IPS-20b (cell line): ENCODE results near the gene PDS5B.

Experiments used
- H3K27ac ChIP-seq: one replicate; pipeline ENCODE4 v1.5.1; 2013; ENCODE audit warnings: low read length
- H3K27me3 ChIP-seq: 2 replicates; pipeline ENCODE4 v1.6.1; 2013; ENCODE audit warnings: mild to moderate bottlenecking, low read length, inconsistent platforms; ENCODE audit not compliant: insufficient read depth
- H3K36me3 ChIP-seq: 2 replicates; pipeline ENCODE4 v1.6.1; 2013; ENCODE audit warnings: low read depth, mild to moderate bottlenecking, inconsistent platforms, low read length, moderate library complexity; ENCODE audit not compliant: insufficient read depth
- H3K4me1 ChIP-seq: 2 replicates; pipeline ENCODE4 v1.6.1; 2013; ENCODE audit warnings: mild to moderate bottlenecking, control low read depth, inconsistent platforms, low read length, moderate library complexity; ENCODE audit not compliant: insufficient read depth
- H3K4me3 ChIP-seq: 2 replicates; pipeline ENCODE4 v1.5.1; 2013; ENCODE audit warnings: mild to moderate bottlenecking, low read length, inconsistent platforms
- H3K9ac ChIP-seq: 2 replicates; pipeline ENCODE4 v1.6.1; 2013; ENCODE audit warnings: low read depth, mild to moderate bottlenecking, inconsistent platforms, low read length, moderate library complexity
- H3K9me3 ChIP-seq: 2 replicates; pipeline ENCODE4 v1.6.1; 2013; ENCODE audit warnings: mild to moderate bottlenecking, low read depth, low read length, inconsistent platforms; ENCODE audit not compliant: insufficient read depth

The PDS5B gene

DNA sequence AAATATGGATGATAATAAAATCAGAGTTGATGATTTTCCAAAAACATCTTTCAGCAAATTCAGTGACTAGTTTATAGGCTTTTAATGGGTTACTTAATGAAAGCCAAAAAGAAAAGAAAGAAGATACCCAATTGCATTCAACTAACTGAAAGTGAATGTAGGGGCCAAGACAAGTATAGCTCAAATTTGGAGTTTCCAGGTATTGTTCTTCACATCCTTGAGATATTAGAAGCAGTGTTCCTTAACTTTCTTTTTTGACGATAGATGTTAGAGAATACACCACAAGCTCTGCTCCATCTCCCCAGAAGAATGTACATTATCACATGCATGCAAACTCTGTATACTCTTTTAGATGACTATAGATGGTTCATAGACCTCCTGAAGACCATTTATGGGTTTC lies 43.6 kb downstream of the PDS5B start:
- H3K9ac ChIP-seq, result no peak overlapping the region
- no peaks in the 10 kb centered on the region for H3K9me3 ChIP-seq
- H3K4me1 ChIP-seq, result peaks cover 7% of the 10 kb centered on the region
- H3K27me3 ChIP-seq, result no peaks in the 10 kb centered on the region
- H3K27ac ChIP-seq, result no peak overlapping the region
- H3K4me3 ChIP-seq, result no peak overlapping the region
- H3K36me3 ChIP-seq, result no peaks in the 10 kb centered on the region

GRCh38 chr13:32632343-32632909 lies 46.2 kb downstream of the PDS5B start:
- Histone ChIP-seq H3K4me3 (no peak overlapping the region), H3K27me3 (no peaks in the 10 kb centered on the region), H3K9ac (no peak overlapping the region), H3K36me3 (no peaks in the 10 kb centered on the region), H3K4me1 (peaks cover 4% of the 10 kb centered on the region; the same call in 1 of the 2 replicates), H3K9me3 (no peaks in the 10 kb centered on the region), H3K27ac (no peak overlapping the region)

GRCh38 chr13:32636711-32637110 lies 50.5 kb downstream of the PDS5B start:
- no peaks in the 10 kb centered on the region for H3K36me3 ChIP-seq
- H3K9me3 ChIP-seq, result no peaks in the 10 kb centered on the region
- H3K27ac ChIP-seq, result no peak overlapping the region
- H3K4me1 ChIP-seq, result peaks cover 6% of the 10 kb centered on the region
- H3K9ac ChIP-seq, result no peak overlapping the region
- H3K27me3 ChIP-seq, result no peaks in the 10 kb centered on the region
- no peak overlapping the region for H3K4me3 ChIP-seq

DNA sequence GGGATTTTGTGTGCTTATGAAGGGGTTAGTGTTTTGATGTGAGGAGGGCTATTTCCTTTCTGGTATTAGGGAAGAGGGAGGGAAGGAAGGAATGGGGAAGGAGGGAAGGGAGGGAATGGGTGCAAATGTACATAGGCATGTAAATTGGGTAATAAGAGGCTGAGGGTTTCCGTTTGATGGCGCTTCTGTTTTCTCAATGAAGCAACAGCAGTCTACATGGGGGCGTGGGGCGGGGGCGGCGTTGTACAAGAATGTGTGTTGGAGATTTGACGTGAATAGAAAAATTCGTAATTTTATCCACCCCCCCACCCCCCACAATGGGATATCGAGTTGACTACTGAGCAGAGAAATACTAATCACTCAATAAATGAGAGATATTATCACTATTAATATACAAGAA lies 52.5 kb downstream of the PDS5B start:
- H3K27me3 ChIP-seq, result no peaks in the 10 kb centered on the region
- peaks cover 11% of the 10 kb centered on the region for H3K4me1 ChIP-seq
- H3K9ac ChIP-seq, result no peak overlapping the region
- no peak overlapping the region for H3K4me3 ChIP-seq
- no peaks in the 10 kb centered on the region for H3K36me3 ChIP-seq
- H3K27ac ChIP-seq, result no peak overlapping the region
- H3K9me3 ChIP-seq, result no peaks in the 10 kb centered on the region

- H3K4me1 ChIP-seq, result peaks cover 11% of the 10 kb centered on the region
- no peak overlapping the region for H3K4me3 ChIP-seq
- no peaks in the 10 kb centered on the region for H3K9me3 ChIP-seq
- no peak overlapping the region for H3K9ac ChIP-seq
- no peak overlapping the region for H3K27ac ChIP-seq
- no peaks in the 10 kb centered on the region for H3K27me3 ChIP-seq
- H3K36me3 ChIP-seq, result no peaks in the 10 kb centered on the region
These were observed 53.4 kb downstream of the PDS5B start for GRCh38 chr13:32639502-32640105.

DNA sequence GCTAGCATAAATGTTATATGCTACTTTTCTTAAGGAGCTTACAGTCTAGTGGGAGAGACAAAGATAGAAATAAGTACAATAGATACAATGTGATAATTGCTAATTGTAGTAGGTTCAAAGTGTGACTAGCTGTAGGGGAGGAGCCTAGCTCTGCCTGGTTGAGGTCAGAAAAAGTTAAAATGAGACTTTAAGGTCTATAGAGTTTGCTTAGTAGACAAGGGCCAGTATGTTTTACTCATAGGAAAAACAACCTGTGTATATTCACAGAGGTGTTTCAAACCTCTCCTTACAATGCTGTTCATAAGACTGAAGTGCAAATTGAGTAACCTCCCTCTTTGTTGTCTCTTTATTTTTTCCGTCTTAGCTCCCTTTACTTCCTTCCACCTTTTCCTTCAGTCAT lies 56.1 kb downstream of the PDS5B start:
- H3K9ac ChIP-seq, result 0 out of 2 replicates have a peak overlapping the region, but pooled peaks have one; percentile 13
- peaks cover 7% of the 10 kb centered on the region for H3K4me1 ChIP-seq
- no peak overlapping the region for H3K4me3 ChIP-seq
- no peak overlapping the region for H3K27ac ChIP-seq
- no peaks in the 10 kb centered on the region for H3K27me3 ChIP-seq
- no peaks in the 10 kb centered on the region for H3K9me3 ChIP-seq
- H3K36me3 ChIP-seq, result no peaks in the 10 kb centered on the region

DNA sequence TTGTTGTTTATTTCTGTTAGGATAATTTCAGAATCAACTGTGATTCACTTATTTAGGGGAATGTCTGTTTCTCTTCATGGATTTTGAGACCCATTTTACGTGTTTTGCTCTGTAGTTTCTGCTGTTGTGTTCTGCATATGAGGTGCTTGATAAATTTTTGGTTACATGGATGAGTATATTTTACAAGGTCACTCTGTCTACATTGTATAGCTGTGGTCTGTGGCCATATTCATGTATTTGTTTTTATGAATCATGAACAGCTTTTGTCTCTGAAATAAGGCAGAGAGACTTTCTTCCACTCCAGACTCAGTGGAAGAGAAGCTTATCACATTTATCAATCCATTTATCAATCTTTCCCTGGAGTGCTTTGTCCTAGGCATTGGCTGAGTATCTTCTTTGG lies 56.6 kb downstream of the PDS5B start:
- Histone ChIP-seq H3K27me3 (no peaks in the 10 kb centered on the region), H3K4me1 (peaks cover 10% of the 10 kb centered on the region), H3K9ac (no peak overlapping the region), H3K4me3 (no peak overlapping the region), H3K27ac (no peak overlapping the region), H3K36me3 (no peaks in the 10 kb centered on the region), H3K9me3 (no peaks in the 10 kb centered on the region)

- no peaks in the 10 kb centered on the region for H3K27me3 ChIP-seq
- H3K4me3 ChIP-seq, result no peak overlapping the region
- no peaks in the 10 kb centered on the region for H3K9me3 ChIP-seq
- H3K9ac ChIP-seq, result no peak overlapping the region
- H3K4me1 ChIP-seq, result peaks cover 13% of the 10 kb centered on the region; the same call in 1 of the 2 replicates
- no peak overlapping the region for H3K27ac ChIP-seq
- H3K36me3 ChIP-seq, result no peaks in the 10 kb centered on the region
These were observed 59.6 kb downstream of the PDS5B start for GRCh38 chr13:32645854-32646253.

DNA sequence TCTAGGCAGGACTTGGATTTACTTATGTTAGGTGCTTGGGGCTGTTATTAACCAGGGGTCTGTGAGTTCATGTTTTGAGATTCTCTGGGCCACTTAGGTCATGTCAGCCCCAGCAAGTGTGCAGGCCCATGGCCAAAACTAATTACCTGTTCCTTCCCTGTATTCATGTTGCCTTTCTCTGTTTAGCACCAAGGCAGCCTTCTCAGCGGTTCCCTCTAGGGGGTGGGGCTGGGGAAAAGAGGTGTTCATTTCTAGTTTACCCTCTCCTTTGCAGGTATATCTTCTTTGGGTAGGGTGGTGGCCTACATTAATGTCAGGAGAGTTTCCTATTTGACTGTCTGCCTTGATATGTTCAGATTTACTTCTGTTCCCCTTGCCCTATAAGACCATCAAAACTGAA lies 61.7 kb downstream of the PDS5B start:
- Histone ChIP-seq H3K4me3 (no peak overlapping the region), H3K4me1 (peaks cover 6% of the 10 kb centered on the region; the same call in 1 of the 2 replicates), H3K9ac (no peak overlapping the region), H3K9me3 (no peaks in the 10 kb centered on the region), H3K27ac (no peak overlapping the region), H3K27me3 (no peaks in the 10 kb centered on the region), H3K36me3 (peaks cover 12% of the 10 kb centered on the region; the same call in 1 of the 2 replicates)

- peaks cover 17% of the 10 kb centered on the region; the same call in 1 of the 2 replicates for H3K36me3 ChIP-seq
- no peak overlapping the region for H3K27ac ChIP-seq
- no peak overlapping the region for H3K4me3 ChIP-seq
- H3K9ac ChIP-seq, result no peak overlapping the region
- H3K27me3 ChIP-seq, result no peaks in the 10 kb centered on the region
- H3K4me1 ChIP-seq, result peaks cover 6% of the 10 kb centered on the region; the same call in 1 of the 2 replicates
- H3K9me3 ChIP-seq, result peaks cover 3% of the 10 kb centered on the region; the same call in 1 of the 2 replicates
These were observed 64.6 kb downstream of the PDS5B start for GRCh38 chr13:32650705-32651311.

DNA sequence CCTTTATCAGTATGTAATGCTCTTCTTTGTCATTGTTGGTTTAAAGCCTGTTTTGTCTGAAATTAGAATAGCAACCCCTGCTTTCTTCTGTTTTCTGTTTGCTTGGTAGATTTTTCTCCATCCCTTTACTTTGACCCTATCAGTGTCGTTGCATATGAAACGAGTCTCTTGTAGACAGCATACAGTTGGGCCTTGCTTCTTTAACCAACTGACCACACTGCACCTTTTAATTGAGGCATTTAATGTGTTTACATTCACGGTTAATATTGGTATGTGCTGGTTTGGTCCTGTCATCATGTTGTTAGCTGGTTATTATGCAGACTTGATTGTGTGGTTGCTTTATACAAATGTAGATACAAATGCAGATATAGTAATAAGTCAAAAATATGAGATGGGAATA lies 71.1 kb downstream of the PDS5B start:
- Histone ChIP-seq H3K4me3 (no peak overlapping the region), H3K27me3 (no peaks in the 10 kb centered on the region), H3K36me3 (peaks cover 9% of the 10 kb centered on the region; the same call in 1 of the 2 replicates), H3K4me1 (no peaks in the 10 kb centered on the region), H3K9me3 (peaks cover 7% of the 10 kb centered on the region; the same call in 1 of the 2 replicates), H3K9ac (no peak overlapping the region), H3K27ac (no peak overlapping the region)

DNA sequence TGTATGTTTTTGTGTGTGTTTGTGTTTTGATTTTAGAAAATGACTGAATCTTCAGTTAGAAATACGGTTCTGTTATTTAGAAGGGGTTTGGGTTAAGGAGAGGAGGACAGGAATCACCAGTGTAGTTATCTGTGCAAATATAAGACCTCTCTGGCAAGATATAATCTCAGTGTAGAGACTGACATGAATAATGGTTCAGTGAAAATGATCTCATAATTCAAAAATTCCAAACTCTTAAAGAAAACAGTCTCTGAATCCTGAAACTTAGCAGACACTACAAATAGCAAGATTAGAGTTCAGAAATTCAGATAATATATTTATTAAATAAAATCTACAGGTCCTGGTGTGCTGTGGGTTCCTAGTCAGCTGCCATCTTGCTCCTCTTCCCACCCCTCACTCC lies 73.5 kb downstream of the PDS5B start:
- Histone ChIP-seq H3K9me3 (peaks cover 7% of the 10 kb centered on the region; the same call in 1 of the 2 replicates), H3K36me3 (no peaks in the 10 kb centered on the region; the same call in 1 of the 2 replicates), H3K9ac (no peak overlapping the region), H3K4me1 (no peaks in the 10 kb centered on the region), H3K27me3 (no peaks in the 10 kb centered on the region), H3K4me3 (no peak overlapping the region), H3K27ac (no peak overlapping the region)
